Lower leg skin (tissue), 3 donors: ENCODE measurements around the gene MAP4.
"Not testable (repeated sequence)": the region's sequence is repeated elsewhere in the genome, so short reads cannot be mapped to it uniquely, and the experiment has no call there.

Experiments
- POLR2A ChIP-seq, 2 donors: fragments of 450-650 bp; IDR thresholded peaks; one replicate each; pipeline ENCODE4 v1.6.1; 2016 to 2017; ENCODE audit warnings: antibody characterized with exemption in 2 of 2, mild to moderate bottlenecking in 1 of 2, moderate library complexity in 1 of 2
- TF ChIP-seq, protein P1 (sequence below), 3 donors: fragments of 450-650 bp; IDR thresholded peaks; one replicate each; pipeline ENCODE4 v1.5.1; 2016; ENCODE audit warnings: antibody characterized with exemption in 3 of 3, mild to moderate bottlenecking in 3 of 3, moderate library complexity in 2 of 3

DNA sequence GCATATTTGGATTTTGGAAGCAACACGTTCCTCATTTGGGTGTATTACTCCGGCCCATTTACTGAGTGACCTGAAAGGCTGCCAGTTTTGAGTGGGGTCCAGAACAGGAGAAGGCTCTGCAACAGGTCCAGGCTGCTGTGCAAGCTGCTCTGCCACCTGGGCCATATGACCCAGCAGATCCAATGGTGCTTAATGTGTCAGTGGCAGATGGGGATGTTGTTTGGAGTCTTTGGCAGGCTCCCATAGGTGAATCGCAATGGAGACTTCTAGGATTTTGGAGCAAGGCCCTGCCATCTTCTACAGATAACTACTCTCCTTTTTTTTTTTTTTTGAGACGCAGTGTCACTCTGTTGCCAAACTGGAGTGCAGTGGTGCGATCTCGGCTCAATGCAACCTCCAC is 8.9 kb downstream of the MAP4 start:
- TF ChIP-seq POLR2A (IDR thresholded peaks at IDR 0.05) = not testable (repeated sequence)
- TF ChIP-seq, protein P1, sequence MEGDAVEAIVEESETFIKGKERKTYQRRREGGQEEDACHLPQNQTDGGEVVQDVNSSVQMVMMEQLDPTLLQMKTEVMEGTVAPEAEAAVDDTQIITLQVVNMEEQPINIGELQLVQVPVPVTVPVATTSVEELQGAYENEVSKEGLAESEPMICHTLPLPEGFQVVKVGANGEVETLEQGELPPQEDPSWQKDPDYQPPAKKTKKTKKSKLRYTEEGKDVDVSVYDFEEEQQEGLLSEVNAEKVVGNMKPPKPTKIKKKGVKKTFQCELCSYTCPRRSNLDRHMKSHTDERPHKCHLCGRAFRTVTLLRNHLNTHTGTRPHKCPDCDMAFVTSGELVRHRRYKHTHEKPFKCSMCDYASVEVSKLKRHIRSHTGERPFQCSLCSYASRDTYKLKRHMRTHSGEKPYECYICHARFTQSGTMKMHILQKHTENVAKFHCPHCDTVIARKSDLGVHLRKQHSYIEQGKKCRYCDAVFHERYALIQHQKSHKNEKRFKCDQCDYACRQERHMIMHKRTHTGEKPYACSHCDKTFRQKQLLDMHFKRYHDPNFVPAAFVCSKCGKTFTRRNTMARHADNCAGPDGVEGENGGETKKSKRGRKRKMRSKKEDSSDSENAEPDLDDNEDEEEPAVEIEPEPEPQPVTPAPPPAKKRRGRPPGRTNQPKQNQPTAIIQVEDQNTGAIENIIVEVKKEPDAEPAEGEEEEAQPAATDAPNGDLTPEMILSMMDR (IDR thresholded peaks at IDR 0.05) = not testable (repeated sequence)
